K562 (cell line): ENCODE data around the gene CMTM4. TPM values are rescaled to one million over a fixed set of nuclear protein-coding genes. Genes with fewer than 3 reads are reported as not detected.

Experiments
- ATAC-seq: fragments of 200-7000 bp; cut with Tn5 transposase; 3 replicates; pipeline ENCODE4 v1.9.1; 2020; ENCODE audit warnings: moderate library complexity
- BruUV-seq: library from RNA; stranded (reverse); fragments of 400-500 nt; replicated peaks from 2 replicates; lab custom pipeline; 2021; lab: Mats Ljungman, UMichigan
- CTCF ChIA-PET: fragments of 300-600 bp; formaldehyde crosslinking; extraction: SDS; loops from one replicate; lab custom pipeline; 2021; ENCODE audit warnings: low intra/inter-chr PET ratio; lab: Yijun Ruan, JAX
- POLR2A ChIA-PET: fragments of 300-600, 350-650 bp; sonication (Branson Sonifier 250); formaldehyde crosslinking; extraction: SDS; loops from one replicate; lab custom pipeline; 2021; ENCODE audit warnings: antibody characterized with exemption, inconsistent platforms; lab: Yijun Ruan, JAX
- DNase-seq, 4 experiments: peaks; one replicate each; pipeline versions ENCODE4 v3.0.0 to v3.0.0-alpha.2; 2011 to 2018; ENCODE audit warnings: low spot score in 3 of 4, mixed read lengths in 3 of 4; ENCODE audit errors: extremely low read depth in 1 of 4
- FAIRE-seq: peaks from 2 replicates; lab custom pipeline; 2011; peaks lifted over from hg19 to GRCh38; lab: Jason Lieb, UNC
- H2AFZ ChIP-seq: 2 replicates; pipeline ENCODE4 v1.6.0; 2011; ENCODE audit warnings: low read depth, low read length, control low read depth, inconsistent platforms
- H3K27ac ChIP-seq: fragments of 200-600 bp; 3 replicates; pipeline ENCODE4 v1.8.0; 2011; ENCODE audit warnings: low read depth, mild to moderate bottlenecking, control low read depth, inconsistent platforms, low read length, moderate library complexity, mixed read lengths; ENCODE audit errors: extremely low read depth
- H3K27me3 ChIP-seq, 2 experiments: fragments of 300-600 bp in 1 of 2; 2 replicates in 1 of 2; 3 replicates in 1 of 2; pipeline versions ENCODE4 v1.6.0 to v1.8.0; 2011; ENCODE audit warnings: inconsistent platforms in 2 of 2, low read length in 2 of 2, mild to moderate bottlenecking in 1 of 2, mixed read lengths in 1 of 2, moderate library complexity in 1 of 2; ENCODE audit not compliant: control insufficient read depth in 2 of 2, insufficient read depth in 2 of 2
- H3K36me3 ChIP-seq: fragments of 300-600 bp; 3 replicates; pipeline ENCODE4 v1.8.0; 2011; ENCODE audit warnings: mild to moderate bottlenecking, low read length, inconsistent platforms; ENCODE audit not compliant: control insufficient read depth, insufficient read depth
- H3K4me1 ChIP-seq, 2 experiments: fragments of 200-600 bp in 1 of 2; replicated peaks in 1 of 2; 2 replicates in 1 of 2; 3 replicates in 1 of 2; pipeline versions ENCODE4 v1.5.1 to v1.8.0; 2011; ENCODE audit warnings: inconsistent platforms in 2 of 2, low read length in 2 of 2, mild to moderate bottlenecking in 1 of 2, mixed read lengths in 1 of 2, moderate library complexity in 1 of 2; ENCODE audit not compliant: control insufficient read depth in 2 of 2, insufficient read depth in 2 of 2
- H3K4me2 ChIP-seq: 2 replicates; pipeline ENCODE4 v1.6.1; 2011; ENCODE audit warnings: low read length, control low read depth, inconsistent platforms, mixed read lengths; ENCODE audit not compliant: insufficient read depth
- H3K4me3 ChIP-seq: fragments of 200-600 bp; sonication (generic), shearing (Covaris generic); 2 replicates; pipeline ENCODE4 v1.5.1; 2016; ENCODE audit warnings: control low read depth, inconsistent platforms
- H3K79me2 ChIP-seq: fragments of 200-600 bp; 3 replicates; pipeline ENCODE4 v1.8.0; 2011; ENCODE audit warnings: low read length, inconsistent platforms; ENCODE audit not compliant: control insufficient read depth, insufficient read depth
- H3K9ac ChIP-seq, 2 experiments: 2 replicates each; pipeline versions ENCODE4 v1.6.0 to v1.6.1; 2011; ENCODE audit warnings: low read depth in 2 of 2, low read length in 2 of 2, control low read depth in 1 of 2, inconsistent platforms in 1 of 2, mild to moderate bottlenecking in 1 of 2, mixed read lengths in 1 of 2; ENCODE audit not compliant: insufficient read depth in 1 of 2
- H3K9me1 ChIP-seq: one replicate; pipeline ENCODE4 v1.6.0; 2011; ENCODE audit warnings: inconsistent platforms, mild to moderate bottlenecking, low read length, moderate library complexity; ENCODE audit not compliant: control insufficient read depth, insufficient read depth
- H3K9me3 ChIP-seq: replicated peaks from 2 replicates; pipeline ENCODE4 v1.5.1; 2011; ENCODE audit warnings: low read depth, low read length, inconsistent platforms; ENCODE audit not compliant: control insufficient read depth, insufficient read depth
- H4K20me1 ChIP-seq: replicated peaks from 2 replicates; pipeline ENCODE4 v1.6.1; 2011; ENCODE audit warnings: low read length, inconsistent platforms, mixed read lengths; ENCODE audit not compliant: control insufficient read depth, insufficient read depth
- ATF1 ChIP-seq, 2 experiments: fragments of 450-650 bp in 1 of 2; IDR thresholded peaks; 2 replicates each; pipeline ENCODE4 v1.6.1; 2016; ENCODE audit warnings: missing compliant biosample characterization in 1 of 2, missing genetic modification characterization in 1 of 2
- ERF ChIP-seq: fragments of 450-650 bp; formaldehyde crosslinking; IDR thresholded peaks from 2 replicates; pipeline ENCODE4 v1.4.0; 2020; ENCODE audit warnings: mild to moderate bottlenecking, mixed read lengths
- HNRNPL ChIP-seq: fragments of 200-400 bp; formaldehyde crosslinking; IDR thresholded peaks from 2 replicates; pipeline ENCODE4 v1.6.1; 2017; ENCODE audit warnings: low read depth, mild to moderate bottlenecking, low read length
- NFIX ChIP-seq: fragments of 250-450 bp; sonication (Bioruptor Pico); IDR thresholded peaks from 2 replicates; pipeline ENCODE4 v1.4.0; 2020; ENCODE audit warnings: low read depth, mild to moderate bottlenecking, moderate library complexity
- NUFIP1 ChIP-seq: fragments of 450-650 bp; IDR thresholded peaks from 2 replicates; pipeline ENCODE4 v1.6.1; 2018; ENCODE audit not compliant: partially characterized antibody
- RNF2 ChIP-seq: sonication (generic); IDR thresholded peaks from 2 replicates; pipeline ENCODE4 v1.6.1; 2016
- TRIM24 ChIP-seq, 2 experiments: fragments of 450-650 bp; IDR thresholded peaks; 2 replicates each; pipeline ENCODE4 v1.6.1; 2016
- YY1 ChIP-seq, 3 experiments: IDR thresholded peaks; 2 replicates each; pipeline ENCODE4 v1.6.1; 2011; ENCODE audit warnings: low read length in 2 of 3, mild to moderate bottlenecking in 2 of 3, moderate library complexity in 2 of 3, borderline replicate concordance in 1 of 3, control low read depth in 1 of 3, low read depth in 1 of 3; ENCODE audit not compliant: insufficient read depth in 3 of 3, insufficient replicate concordance in 2 of 3, control insufficient read depth in 1 of 3, insufficient read length in 1 of 3; ENCODE audit errors: extremely low read depth in 1 of 3
- ZEB2 ChIP-seq: fragments of 450-650 bp; IDR thresholded peaks from 2 replicates; pipeline ENCODE4 v1.6.1; 2016
- in situ Hi-C: fragments of 300-500 bp; cut with MboI; formaldehyde crosslinking; loops from 4 replicates; pipeline ENCODE4 v1.15.0; 2018; ENCODE audit warnings: inconsistent platforms, mixed read lengths
- intact Hi-C: fragments of 100-400 bp; cut with micrococcal nuclease; formaldehyde crosslinking; loops from 2 replicates; pipeline ENCODE4 v1.14.2; 2022
- polyA plus RNA-seq, 8 experiments: library from polyadenylated mRNA; depleted of rRNA in 4 of 8; stranded (reverse) in 5 of 8; unstranded in 3 of 8; fragments of >200 nt; fragmentation: Nextera tagmentation in 2 of 8; fragmentation: Illumina TruSeq in 1 of 8; extraction: Ambion mirVana in 2 of 8; extraction: Trizol in 1 of 8; gene quantifications; 2 replicates each; pipeline versions ENCODE4 v1.2.1 to v1.2.3, GENCODE V29; 2011 to 2014; ENCODE audit warnings: inconsistent platforms in 1 of 8, missing spikeins in 1 of 8
- total RNA-seq, 7 experiments: library from RNA; depleted of rRNA in 6 of 7; stranded (reverse); fragments of >200 nt in 6 of 7; fragmentation: Illumina TruSeq in 2 of 7; extraction: Trizol in 2 of 7; gene quantifications; 2 replicates each; pipeline versions ENCODE4 v1.2.1 to v1.2.3, GENCODE V29; 2011 to 2021; ENCODE audit warnings: low replicate concordance in 1 of 7
- TF ChIP-seq, protein P1 (sequence below): fragments of 450-650 bp; IDR thresholded peaks from 2 replicates; pipeline ENCODE4 v1.7.1; 2018; ENCODE audit warnings: mild to moderate bottlenecking, low read depth; ENCODE audit not compliant: partially characterized antibody

CMTM4 gene
- total and polyA plus RNA-seq, 9 of the 15 experiments (the other 6 are each of a cell fraction or from before 2014, with no cell fraction given) = 2.0 to 21.3 (median 12.5) TPM

DNA sequence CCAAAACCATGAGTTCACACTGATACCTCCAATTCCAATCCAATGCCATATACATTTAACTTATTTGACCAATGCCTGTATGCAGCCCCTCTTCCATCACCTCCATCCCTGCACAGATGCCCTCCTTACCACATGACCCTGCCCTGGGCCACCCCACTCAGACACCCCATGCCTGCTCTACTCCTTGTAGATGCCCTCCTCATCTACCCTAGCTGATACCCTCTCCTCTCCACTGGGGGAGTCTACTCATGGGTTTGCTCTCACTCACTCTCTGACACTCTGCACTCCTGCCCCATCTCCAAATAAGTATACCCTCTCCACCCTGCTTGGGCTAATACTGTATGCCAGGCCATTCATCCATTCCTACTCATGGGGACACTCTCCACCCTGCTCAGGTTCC is 16.0 kb upstream of the CMTM4 start:
- no peak overlapping the region for H3K4me3 ChIP-seq
- no peak for DNase-seq
- ATAC-seq = no peak
- H3K27ac ChIP-seq = no peak overlapping the region
- ChIA-PET CTCF (no interaction called here), POLR2A (interaction anchor here (1.2 kb wide), 2 partner anchors 9 to 14 kb away, joined by 3 to 6 read pairs; no protein-coding TSS in a partner anchor)
- H3K9ac ChIP-seq = no peak overlapping the region
- H4K20me1 ChIP-seq = no peaks in the 10 kb centered on the region
- no peak overlapping the region for H2AFZ ChIP-seq
- peaks cover 3% of the 10 kb centered on the region; the same call in 1 of the 3 replicates for H3K36me3 ChIP-seq
- H3K27me3 ChIP-seq = no peaks in the 10 kb centered on the region; a peak in 1 of 5 replicates
- H3K4me1 ChIP-seq = no peaks in the 10 kb centered on the region
- no peak for FAIRE-seq
- H3K9me3 ChIP-seq = 0 out of 2 replicates have a peak, but pooled peaks cover 1% of the 10 kb centered on the region
- no TSS peak for BruUV-seq
- no peaks in the 10 kb centered on the region for H3K9me1 ChIP-seq
- no peak overlapping the region for H3K4me2 ChIP-seq
- in situ Hi-C loops = no loop called here
- H3K79me2 ChIP-seq = no peaks in the 10 kb centered on the region
- TF ChIP-seq TRIM24 (IDR thresholded peaks at IDR 0.05) = no peak
- TF ChIP-seq NUFIP1 = no peak
- TF ChIP-seq ATF1 (CRISPR knock-in tag; IDR thresholded peaks at IDR 0.05) = no peak
- no peak for TF ChIP-seq ATF1 (tag; IDR thresholded peaks at IDR 0.05)
- TF ChIP-seq, protein P1, sequence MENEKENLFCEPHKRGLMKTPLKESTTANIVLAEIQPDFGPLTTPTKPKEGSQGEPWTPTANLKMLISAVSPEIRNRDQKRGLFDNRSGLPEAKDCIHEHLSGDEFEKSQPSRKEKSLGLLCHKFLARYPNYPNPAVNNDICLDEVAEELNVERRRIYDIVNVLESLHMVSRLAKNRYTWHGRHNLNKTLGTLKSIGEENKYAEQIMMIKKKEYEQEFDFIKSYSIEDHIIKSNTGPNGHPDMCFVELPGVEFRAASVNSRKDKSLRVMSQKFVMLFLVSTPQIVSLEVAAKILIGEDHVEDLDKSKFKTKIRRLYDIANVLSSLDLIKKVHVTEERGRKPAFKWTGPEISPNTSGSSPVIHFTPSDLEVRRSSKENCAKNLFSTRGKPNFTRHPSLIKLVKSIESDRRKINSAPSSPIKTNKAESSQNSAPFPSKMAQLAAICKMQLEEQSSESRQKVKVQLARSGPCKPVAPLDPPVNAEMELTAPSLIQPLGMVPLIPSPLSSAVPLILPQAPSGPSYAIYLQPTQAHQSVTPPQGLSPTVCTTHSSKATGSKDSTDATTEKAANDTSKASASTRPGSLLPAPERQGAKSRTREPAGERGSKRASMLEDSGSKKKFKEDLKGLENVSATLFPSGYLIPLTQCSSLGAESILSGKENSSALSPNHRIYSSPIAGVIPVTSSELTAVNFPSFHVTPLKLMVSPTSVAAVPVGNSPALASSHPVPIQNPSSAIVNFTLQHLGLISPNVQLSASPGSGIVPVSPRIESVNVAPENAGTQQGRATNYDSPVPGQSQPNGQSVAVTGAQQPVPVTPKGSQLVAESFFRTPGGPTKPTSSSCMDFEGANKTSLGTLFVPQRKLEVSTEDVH = no peak
- no peak for TF ChIP-seq YY1 (IDR thresholded peaks at IDR 0.05; ENCODE audit: borderline replicate concordance in 1 of 3, control insufficient read depth in 1 of 3, extremely low read depth in 1 of 3, insufficient read depth in 3 of 3, insufficient read length in 1 of 3, insufficient replicate concordance in 2 of 3, low read depth in 1 of 3, low read length in 2 of 3)
- TF ChIP-seq RNF2 = no peak
- TF ChIP-seq HNRNPL = no peak
- no peak for TF ChIP-seq ERF
- TF ChIP-seq NFIX (CRISPR knock-in tag) = no peak
- no peak for TF ChIP-seq ZEB2
- intact Hi-C loops = no loop called here
